ENCODE results near the gene CBFB. TPM values are rescaled to one million over a fixed set of nuclear protein-coding genes. Genes with fewer than 3 reads are reported as not detected.

The CBFB gene
- total RNA-seq, 1 experiment from 2014 or later: 123 TPM

DNA sequence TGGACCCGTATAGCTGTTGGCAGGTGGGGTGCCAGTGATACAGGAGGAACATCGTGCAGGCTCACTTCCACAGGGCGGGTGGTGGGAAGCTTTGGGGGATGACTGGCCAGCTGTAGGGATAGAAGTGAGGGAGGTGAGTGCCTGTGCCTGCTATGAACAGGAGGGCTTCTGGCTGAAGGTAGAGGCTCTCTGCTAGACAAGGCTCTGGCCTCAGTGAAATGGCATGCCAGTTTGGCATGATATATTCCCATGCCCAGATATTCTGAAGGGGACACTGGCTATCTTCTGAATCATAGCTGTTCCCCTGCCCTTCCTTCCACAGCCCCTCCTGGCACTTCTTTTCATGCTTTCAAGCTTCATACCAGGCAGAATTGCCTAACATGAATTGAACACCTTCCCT, 99.9 kb downstream of the CBFB start:
- DNase-seq (ENCODE audit: low read depth): no peak

DNA sequence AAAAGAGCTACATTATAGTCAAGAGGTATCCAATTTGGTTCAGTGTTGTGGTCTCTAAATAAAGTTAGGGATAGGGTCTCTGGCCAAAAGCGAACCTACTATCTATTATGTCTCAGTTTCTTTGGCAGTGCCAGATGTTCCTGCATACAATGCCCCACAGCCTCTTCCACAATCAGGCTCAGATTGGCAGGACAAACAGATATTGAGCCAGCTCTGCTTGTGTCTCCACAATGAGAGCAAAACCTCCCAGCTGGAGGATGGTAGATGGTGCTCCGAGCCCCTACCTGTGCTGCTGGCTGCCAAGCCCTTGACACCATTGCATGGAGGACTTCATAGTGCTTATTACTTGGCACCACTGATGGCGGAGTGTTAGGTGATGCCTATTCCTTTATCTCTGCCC, 100.5 kb downstream of the CBFB start:
- DNase-seq (ENCODE audit: low read depth): no peak

DNA sequence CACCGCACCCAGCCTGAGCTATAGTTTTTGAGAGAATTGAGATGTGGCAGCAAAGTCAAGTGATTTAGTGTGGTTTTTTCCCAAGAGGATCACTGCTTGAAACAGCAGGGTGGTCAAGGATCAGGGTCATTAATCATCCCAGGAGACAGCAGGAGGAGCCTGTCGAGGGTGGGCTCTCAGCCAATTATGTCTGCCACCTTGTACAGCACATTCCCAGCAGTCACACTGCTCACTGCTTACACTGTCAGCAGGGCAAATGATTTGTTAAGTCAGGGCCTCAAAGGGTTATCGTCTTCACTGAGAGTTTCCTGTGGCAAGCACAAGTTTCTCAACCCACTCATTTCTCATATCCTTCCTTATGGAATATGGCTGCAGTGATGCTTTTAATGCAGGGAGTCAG, 108.7 kb downstream of the CBFB start:
- DNase-seq (ENCODE audit: low read depth): no peak

DNA sequence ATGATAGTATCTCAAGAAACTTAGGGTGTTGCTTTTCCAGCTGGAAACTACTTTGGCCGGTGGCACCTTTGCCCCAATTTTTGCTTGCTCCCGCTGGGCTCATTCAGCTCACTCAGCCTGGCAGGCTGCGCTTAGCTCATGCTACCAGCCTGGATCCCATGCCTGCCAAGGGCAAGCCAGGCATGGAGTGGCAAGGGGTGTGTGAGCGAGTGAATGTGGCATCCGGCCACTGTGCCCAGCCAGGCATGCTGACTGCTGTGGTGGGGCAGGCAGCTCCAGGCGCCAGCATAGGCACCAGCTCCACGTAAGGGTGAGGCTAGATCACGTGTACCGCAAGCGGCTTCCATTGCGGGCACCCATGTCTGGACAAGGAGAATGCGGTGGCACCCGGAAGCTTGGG, 112.4 kb downstream of the CBFB start:
- DNase-seq (ENCODE audit: low read depth): no peak

DNA sequence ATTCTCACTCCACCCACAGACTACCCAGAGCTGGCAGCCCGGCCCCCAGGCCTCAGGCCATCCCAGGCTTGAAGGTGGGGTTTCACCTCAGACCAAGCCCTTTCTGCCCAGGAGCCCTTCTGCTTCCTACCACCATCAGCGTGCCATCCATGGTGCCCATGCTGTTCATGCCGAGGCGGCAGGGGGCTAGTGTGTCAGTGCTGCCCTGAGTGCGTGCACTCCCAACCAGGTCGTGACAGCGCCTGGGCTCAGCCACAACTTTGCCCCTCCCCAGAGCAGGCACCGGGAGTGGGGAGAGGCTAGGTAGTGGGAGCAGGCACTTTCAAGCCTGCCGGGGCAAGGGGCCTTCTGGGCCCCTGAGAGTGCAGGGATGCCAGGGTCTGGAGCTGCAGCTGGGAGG, 113.4 kb downstream of the CBFB start:
- DNase-seq (ENCODE audit: low read depth): no peak

DNA sequence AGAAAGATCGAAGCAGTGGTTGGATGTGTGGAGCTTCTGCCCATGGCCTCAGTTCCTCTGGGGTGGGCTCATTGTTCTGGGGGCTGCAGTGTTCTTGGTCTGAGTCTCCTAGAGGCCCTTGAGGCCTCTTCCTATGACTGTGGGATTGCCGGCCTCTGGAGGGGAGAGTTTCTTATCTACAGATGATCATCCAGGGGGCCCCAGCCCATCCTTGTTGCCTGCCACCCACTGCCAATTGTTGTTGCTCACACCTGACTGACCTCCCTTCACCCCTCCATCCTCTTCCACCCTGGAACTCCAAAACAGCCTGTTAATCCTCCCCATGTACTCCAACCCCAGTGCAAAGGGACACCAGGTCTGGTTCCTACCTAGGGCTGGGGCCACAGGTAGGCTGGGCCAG, 116.0 kb downstream of the CBFB start:
- no peak for DNase-seq (ENCODE audit: low read depth)

DNA sequence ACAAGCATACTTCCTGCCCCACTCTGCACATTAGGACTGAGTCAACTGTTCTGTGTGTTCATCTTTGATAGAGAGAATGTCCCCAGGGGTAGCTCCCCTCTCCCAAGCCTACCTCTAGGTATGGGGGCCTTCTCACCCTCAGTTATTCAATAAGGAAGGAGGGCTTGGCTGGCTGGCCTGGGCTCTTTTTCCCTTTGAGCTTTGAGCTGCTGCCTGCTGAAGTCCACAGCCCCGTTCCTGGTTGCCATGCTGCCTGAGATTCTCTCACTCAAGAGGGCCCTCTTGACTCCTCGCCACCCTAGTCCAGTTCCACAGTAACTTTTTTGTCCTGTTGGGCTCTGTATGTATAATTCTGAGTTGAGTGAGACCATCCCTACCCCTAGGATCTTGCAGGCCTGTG, 116.8 kb downstream of the CBFB start:
- DNase-seq (ENCODE audit: low read depth): no peak

DNA sequence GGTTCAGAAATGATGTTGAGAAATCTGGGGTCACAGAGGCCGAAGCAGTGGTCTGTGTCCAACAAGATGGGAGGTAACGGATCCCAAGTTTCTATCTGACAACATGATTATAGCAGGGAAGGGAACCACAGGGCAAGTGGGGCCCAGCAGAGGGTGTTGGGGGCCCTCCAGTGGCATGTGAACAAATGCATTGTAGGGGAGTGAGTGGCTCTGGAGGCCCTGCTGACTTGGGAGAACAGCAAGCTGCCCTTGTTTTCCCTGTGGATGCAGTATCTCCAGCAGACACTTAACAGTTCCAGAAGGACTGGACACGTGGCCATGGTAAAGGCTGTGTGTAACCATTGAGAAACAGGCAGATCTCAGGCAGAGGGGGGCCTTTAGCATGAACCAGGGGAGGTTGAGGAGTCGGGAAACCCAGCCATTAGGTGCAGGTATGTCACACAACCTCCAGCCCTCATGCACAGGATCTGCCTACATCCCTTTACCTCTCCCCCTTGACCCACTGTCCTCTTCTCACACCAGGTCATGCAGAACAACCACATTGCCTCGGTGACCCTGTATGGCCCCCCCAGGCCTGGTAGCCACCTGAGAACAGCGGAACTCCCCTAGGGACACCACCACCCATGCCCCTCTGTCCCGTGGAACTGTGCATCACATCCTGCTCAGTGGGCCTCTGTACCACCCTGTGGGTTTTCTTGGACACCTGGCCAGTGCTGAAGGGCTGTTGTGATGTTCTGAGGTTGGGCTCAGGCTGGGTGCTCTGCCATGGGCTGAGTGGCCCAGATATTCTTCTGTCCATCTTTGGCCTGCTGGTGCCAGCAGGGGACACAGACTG, 117.8 kb downstream of the CBFB start:
- no peak for DNase-seq (ENCODE audit: low read depth)

DNA sequence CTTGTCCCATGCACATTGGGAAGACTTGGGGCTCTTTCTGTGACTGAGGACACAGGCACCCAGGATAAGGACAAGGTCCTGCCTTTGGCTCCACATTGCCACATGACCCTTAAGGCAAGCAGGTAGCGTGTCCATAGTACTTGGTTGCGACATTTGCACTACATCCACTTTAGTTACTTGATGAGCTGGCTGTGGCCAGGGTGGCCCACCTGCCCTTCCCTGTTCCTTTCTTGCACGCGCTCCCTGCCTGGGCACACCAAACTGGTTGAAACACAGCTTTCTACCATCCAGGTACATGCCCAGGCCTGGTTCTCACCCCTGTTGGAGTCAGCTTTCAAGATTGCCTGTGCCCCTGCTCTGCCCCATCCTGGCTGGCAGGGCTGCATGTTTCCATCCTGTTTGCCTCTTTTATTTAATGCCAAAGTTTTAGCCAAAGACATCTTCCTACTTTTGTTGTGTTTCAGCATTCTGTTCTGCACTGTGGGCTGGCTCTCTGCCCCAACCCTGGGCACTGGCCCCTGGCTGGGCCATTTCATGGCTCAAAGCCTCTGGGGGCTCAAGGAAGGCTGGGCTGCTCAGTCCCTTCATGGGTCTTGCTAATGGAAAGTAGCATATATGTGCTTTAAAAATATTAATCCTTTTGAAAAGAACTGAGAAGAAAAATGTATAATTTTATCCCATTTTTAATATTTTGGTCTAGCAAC, 118.6 kb downstream of the CBFB start:
- DNase-seq (ENCODE audit: low read depth): no peak

DNA sequence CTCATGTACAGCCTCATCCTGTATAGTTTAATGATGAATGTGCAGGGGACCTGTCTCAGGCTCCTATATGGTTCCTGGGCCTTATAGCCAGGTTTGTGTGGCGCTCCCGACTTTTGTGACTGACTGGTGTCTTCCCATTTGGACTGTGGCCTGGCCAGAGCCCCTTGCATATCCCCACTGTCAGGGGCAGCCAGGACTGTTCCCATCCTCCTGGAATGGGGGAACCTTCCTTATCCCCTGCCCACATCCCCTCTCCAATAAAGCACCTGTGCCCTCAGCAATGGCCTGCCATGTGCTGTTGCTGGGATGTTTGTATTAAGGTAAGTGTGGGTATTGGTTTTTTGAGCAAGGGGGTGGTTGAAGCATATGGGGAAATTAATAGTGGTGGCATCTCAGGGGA, 119.3 kb downstream of the CBFB start:
- DNase-seq (ENCODE audit: low read depth): no peak

DNA sequence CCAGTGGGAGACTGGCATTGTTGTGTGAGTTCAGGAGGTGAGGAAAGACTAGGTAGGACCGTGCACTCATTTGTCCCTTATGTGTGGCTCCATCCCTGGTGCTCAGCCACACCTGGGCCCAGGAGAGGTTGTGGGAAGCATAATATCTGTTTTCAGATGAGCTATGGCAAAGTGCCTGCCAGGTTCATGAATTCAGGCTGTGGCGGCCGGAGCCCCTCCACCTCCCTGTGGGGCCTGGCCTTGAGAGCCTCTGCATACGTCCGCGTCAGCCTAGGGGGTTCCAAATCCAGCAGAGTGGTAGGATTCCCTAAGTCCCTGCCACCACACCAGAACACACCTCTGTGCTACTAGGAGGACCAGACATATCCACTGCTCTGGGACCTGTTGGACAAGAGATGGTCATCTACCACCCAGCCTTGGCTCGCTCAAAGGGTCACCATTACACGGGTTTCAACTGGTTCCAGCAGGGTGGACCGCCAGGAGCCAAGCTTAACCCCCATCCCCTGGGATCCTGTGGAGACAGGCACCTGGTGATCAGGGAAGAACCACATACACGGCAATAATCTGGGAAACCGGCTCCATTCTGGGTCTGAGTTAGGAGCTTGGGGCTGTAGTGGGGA, 119.8 kb downstream of the CBFB start:
- no peak for DNase-seq (ENCODE audit: low read depth)

DNA sequence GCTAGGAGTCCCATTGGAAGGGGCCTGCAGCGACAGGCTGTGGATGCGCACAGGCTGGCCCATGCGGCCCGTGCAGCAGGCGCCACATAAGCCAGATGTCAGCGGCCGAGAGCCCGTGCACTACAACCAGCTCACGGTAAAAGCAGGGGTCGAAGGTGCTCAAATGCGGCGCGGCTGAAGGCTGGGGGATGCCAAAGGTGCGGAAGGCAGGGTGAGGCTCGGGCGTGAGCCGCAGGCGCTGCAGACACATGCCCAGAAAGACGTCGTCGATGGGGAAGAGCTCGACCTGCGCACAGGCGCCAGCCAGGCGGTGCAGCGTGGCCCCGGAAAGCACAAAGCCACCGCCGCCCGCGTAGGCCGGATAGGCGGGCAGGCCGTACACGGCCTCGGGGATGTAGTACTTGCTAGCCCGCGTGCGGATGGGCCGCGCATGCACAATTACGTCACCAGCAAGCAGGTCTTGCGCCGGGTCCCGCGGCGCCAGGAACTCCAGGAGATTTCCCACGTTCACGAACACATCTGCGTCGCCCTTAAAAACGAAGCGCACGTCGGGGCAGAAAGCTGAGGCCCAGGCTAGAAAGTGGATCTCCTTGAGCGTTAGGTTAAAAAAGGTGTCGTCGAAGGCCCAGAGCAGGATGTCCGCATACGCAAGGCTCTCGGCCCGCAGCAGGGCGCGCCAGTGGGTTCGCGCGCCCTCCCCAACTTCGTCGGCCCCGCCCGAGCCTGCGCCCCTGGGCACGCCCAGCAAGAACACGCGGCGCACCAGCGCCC, 120.5 kb downstream of the CBFB start:
- DNase-seq (ENCODE audit: low read depth): no peak

DNA sequence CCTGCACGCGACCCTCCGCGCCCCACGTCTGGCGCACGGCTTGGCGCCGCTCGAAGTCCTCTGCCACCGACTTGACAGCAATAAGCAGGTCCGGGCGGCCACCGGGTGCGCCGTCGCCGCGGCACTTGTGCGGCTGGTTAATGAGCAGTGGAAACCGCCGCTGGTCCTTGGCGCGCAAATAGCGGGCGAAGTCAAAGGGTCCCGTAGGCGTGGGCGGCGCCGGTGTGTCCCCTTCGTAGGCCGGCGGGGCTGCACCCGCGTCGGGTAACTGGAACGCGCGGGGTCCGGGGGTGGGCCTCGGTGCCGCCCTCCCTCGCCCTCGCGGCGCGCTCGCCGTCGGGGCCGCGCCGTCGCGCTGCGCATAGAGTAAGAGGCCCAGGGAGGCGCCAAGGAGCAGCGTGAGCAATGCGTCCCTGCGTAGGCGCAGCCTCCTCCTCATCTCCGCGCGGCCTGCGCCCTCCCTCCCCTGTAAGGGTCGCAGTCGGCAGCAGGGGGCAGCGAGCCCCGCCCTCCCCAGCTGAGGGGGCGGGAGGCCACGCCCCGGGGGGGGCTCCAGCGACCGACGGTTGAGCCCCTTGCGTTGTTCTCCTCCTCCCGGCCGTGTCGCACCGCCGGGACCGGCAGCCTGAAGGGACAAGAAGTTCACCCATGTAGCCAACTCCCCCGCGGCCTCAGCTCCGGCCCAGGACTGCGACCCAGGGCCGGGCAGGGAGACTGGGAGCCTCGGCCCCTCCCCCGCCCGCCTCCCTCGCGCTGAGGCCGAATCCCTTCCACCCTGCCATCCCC, 121.3 kb downstream of the CBFB start:
- peak; percentile 52 for DNase-seq (ENCODE audit: low read depth)

Other genes starting within 250 kb of the CBFB start
- gene TERB1, start 227.6 kb upstream of the CBFB start, total RNA-seq (2014; rRNA removed): not detected in 2 replicates
- gene NAE1, start 198.2 kb upstream of the CBFB start, total RNA-seq (2014; rRNA removed): 77.2 and 85.9 TPM in 2 replicates
- gene CA7, start 184.7 kb upstream of the CBFB start, total RNA-seq (2014; rRNA removed): not detected in 2 replicates
- 8.1 and 10.0 TPM in 2 replicates for gene PDP2, start 148.6 kb upstream of the CBFB start, total RNA-seq (2014; rRNA removed)
- not detected in 2 replicates for gene CDH16, start 110.3 kb upstream of the CBFB start, total RNA-seq (2014; rRNA removed)
- gene RRAD, start 103.6 kb upstream of the CBFB start, total RNA-seq (2014; rRNA removed): 1.1 and 1.7 TPM in 2 replicates
- 147 and 148 TPM in 2 replicates for gene CIAO2B, start 94.7 kb upstream of the CBFB start, total RNA-seq (2014; rRNA removed)
- gene CES2, start 93.6 kb upstream of the CBFB start, total RNA-seq (2014; rRNA removed): 45.8 and 53.4 TPM in 2 replicates
- 0.75 and 0.96 TPM in 2 replicates for gene CES3, start 67.9 kb upstream of the CBFB start, total RNA-seq (2014; rRNA removed)
- gene CES4A, start 40.6 kb upstream of the CBFB start, total RNA-seq (2014; rRNA removed): 0.06 and 0.77 TPM in 2 replicates
- 16.1 and 24.3 TPM in 2 replicates for gene PHAF1, start 80.8 kb downstream of the CBFB start, total RNA-seq (2014; rRNA removed)
- 75.5 and 85.0 TPM in 2 replicates for gene B3GNT9, start 121.8 kb downstream of the CBFB start, total RNA-seq (2014; rRNA removed)
- 31.2 and 46.0 TPM in 2 replicates for gene TRADD, start 130.8 kb downstream of the CBFB start, total RNA-seq (2014; rRNA removed)
- gene FBXL8, start 130.8 kb downstream of the CBFB start, total RNA-seq (2014; rRNA removed): 24.5 and 32.5 TPM in 2 replicates
- 19.4 and 29.1 TPM in 2 replicates for gene HSF4, start 135.6 kb downstream of the CBFB start, total RNA-seq (2014; rRNA removed)
- gene NOL3, start 141.4 kb downstream of the CBFB start, total RNA-seq (2014; rRNA removed): 58.0 and 58.6 TPM in 2 replicates
- gene MATCAP1, start 154.8 kb downstream of the CBFB start, total RNA-seq (2014; rRNA removed): 21.5 and 25.8 TPM in 2 replicates
- 5.1 and 10.3 TPM in 2 replicates for gene EXOC3L1, start 161.0 kb downstream of the CBFB start, total RNA-seq (2014; rRNA removed)
- gene E2F4, start 163.0 kb downstream of the CBFB start, total RNA-seq (2014; rRNA removed): 126 and 153 TPM in 2 replicates
- gene ELMO3, start 170.0 kb downstream of the CBFB start, total RNA-seq (2014; rRNA removed): 1.8 and 1.9 TPM in 2 replicates
- gene TMEM208, start 198.0 kb downstream of the CBFB start, total RNA-seq (2014; rRNA removed): 32.0 and 43.3 TPM in 2 replicates
- gene FHOD1, start 218.3 kb downstream of the CBFB start, total RNA-seq (2014; rRNA removed): 27.0 and 29.7 TPM in 2 replicates
- 0.98 and 1.3 TPM in 2 replicates for gene SLC9A5, start 219.8 kb downstream of the CBFB start, total RNA-seq (2014; rRNA removed)

Data from LHCN-M2 (cell line).